GM21825 (cell line): ENCODE measurements around the gene MSH4.
"Not testable (repeated sequence)": the region's sequence is repeated elsewhere in the genome, so short reads cannot be mapped to it uniquely, and the experiment has no call there.

ENCODE experiments used
- ATAC-seq: cut with Tn5 transposase; IDR thresholded peaks from one replicate; pipeline ENCODE4 v1.9.1; 2021; ENCODE audit warnings: mild to moderate bottlenecking, moderate library complexity; ENCODE audit not compliant: unreplicated experiment

Gene MSH4

GRCh38 chr1:75932304-75932703, 135.6 kb downstream of the MSH4 start, which contains the start of gene ASB17:
ASB17 (minus strand) TSS chr1:75932404; CDS start chr1:75932291, 113 bp downstream.
- no peak for ATAC-seq

GRCh38 chr1:75937034-75937433, 140.4 kb downstream of the MSH4 start:
- ATAC-seq = no peak

GRCh38 chr1:75943037-75943436, 146.4 kb downstream of the MSH4 start:
- ATAC-seq = not testable (repeated sequence)

GRCh38 chr1:75950176-75950575, 153.5 kb downstream of the MSH4 start:
- no peak for ATAC-seq

GRCh38 chr1:75952016-75952415, 155.3 kb downstream of the MSH4 start:
- no peak for ATAC-seq

- no peak for ATAC-seq
Observed at GRCh38 chr1:75953461-75953860, 156.8 kb downstream of the MSH4 start.

GRCh38 chr1:75954586-75954985, 157.9 kb downstream of the MSH4 start:
- ATAC-seq = no peak
